HG03280 (cell line): ENCODE data around the gene NCEH1.

Source experiments
- ATAC-seq: cut with Tn5 transposase; IDR thresholded peaks from one replicate; pipeline ENCODE4 v1.9.1; 2021; ENCODE audit warnings: mild to moderate bottlenecking, moderate library complexity; ENCODE audit not compliant: unreplicated experiment

The NCEH1 gene

GRCh38 chr3:172648747-172649146 is 62.1 kb downstream of the NCEH1 start:
- ATAC-seq = no peak

DNA sequence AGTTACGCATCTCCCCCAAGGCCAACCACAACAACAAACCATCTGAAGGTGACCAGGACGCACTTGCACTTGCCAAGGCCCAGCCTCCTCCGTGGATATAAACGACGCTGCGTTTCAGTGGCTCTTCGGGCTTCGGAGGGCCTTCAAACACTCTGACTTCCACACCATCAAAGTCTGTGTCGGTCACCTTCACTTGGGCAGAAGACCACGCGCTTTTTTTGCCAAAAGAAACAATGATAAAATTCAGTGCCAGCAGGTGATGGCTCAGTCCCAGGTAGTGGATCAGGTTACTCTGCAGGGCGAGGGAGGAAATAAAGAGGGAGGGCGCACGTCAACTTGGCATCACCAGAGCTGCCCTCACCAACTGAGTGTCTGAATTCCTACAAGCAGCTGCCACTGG is 63.0 kb downstream of the NCEH1 start:
- no peak for ATAC-seq

DNA sequence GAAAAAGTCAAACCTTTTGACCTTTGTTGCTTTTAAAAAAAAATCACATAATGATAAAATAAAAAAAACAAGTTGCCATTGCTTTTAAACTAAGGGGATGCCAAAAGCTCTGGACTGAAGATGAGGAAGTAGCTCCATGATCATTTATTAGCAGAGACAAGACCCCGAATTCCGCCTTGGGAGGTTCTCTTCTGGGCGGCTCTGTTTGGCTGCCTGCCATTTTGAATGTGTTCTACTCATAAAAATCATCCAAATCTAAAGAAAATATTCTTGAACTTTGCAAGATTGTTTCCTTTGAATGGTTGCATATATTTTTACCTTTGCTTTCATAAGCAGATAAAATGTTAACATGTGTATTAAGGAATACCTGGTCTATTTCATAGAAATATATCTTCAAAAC is 63.8 kb downstream of the NCEH1 start:
- ATAC-seq = no peak

- ATAC-seq = no peak
These were observed 64.3 kb downstream of the NCEH1 start for GRCh38 chr3:172646439-172647015.

DNA sequence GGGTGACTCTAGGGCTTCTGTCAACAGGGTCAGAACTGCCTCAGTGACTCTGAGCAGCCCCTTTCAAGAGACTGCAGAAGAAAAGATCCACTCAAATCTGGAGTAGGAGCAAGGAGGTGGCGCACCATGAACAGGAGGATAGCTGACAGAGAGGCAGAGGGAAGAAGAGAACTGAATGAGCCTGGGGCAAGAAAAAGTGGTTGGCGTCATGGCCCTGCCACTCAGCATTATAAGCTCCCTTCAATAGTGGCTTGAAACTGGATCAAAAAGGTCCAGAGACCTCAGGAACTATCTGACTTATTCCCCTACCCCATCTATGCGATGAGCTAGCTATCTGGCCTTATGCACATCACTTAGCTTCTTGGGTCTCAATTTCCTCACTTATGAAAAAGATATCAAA is 66.6 kb downstream of the NCEH1 start:
- no peak for ATAC-seq

- ATAC-seq = no peak
These were observed 67.2 kb downstream of the NCEH1 start for GRCh38 chr3:172643506-172644179.

- no peak for ATAC-seq
These were observed 69.6 kb downstream of the NCEH1 start for GRCh38 chr3:172641291-172641690.

- ATAC-seq = no peak
These were observed 70.1 kb downstream of the NCEH1 start for GRCh38 chr3:172640751-172641150.

- ATAC-seq = peak; percentile 96
These were observed 75.3 kb downstream of the NCEH1 start for GRCh38 chr3:172635588-172635987.

GRCh38 chr3:172634948-172635347 is 75.9 kb downstream of the NCEH1 start:
- ATAC-seq = no peak

DNA sequence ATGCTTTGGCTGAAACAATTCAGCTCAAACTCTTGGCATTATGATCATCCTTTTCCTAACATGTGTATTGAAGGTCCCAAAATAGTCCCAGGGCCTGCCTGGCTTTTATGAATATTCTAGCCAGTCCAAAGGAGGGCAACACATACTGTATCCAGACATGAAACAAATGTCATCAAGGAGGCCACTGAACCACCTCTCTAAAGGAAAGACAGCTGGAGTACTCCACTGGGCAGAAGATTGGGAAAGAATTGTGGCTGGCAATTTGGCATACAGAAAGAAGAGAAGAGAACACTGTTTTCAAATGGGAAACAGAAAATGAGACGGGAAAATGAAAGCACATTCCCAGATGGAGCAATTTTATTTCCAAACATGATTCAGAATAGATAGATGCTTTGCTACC is 80.6 kb downstream of the NCEH1 start:
- ATAC-seq = no peak

- ATAC-seq = no peak
These were observed 81.4 kb downstream of the NCEH1 start for GRCh38 chr3:172629470-172629869.

DNA sequence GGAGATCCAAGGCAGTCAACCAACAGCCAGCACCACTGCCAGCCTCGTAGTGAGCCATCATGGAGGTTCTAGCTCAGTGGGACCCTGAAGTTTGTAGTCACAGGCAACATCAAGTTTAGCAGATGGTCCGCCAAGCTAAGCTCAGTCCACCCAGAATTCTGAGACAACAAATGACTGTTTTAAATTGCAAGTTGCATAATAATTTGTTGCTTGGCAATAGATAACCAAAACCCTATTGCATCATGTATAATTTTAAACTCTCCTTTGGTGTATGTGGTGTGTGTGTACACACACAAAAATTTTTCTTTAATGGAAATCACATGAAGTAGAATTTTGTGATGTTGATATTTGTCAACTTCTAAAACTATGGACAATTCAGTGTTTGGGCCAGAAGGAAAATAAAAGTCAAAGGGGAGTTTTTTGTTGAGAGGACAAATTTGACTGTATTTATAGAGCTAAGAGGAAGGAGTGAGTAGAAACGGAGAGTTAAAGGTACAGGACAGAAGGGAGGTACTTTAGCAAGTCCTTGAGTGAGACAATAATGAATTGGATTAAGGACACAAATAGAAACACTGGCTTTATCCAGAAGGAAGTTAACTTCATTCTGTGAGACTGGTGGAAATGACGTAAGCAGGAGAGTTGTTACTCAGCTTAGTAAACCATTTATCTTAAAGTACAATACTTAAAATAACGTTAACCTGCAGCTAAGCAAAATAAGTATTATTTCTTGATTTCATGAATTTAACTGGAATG is 83.6 kb downstream of the NCEH1 start:
- no peak for ATAC-seq

- ATAC-seq = no peak
These were observed 84.7 kb downstream of the NCEH1 start for GRCh38 chr3:172626021-172626640.

GRCh38 chr3:172625404-172625803 is 85.5 kb downstream of the NCEH1 start:
- ATAC-seq = no peak

GRCh38 chr3:172624999-172625398 is 85.9 kb downstream of the NCEH1 start:
- no peak for ATAC-seq

DNA sequence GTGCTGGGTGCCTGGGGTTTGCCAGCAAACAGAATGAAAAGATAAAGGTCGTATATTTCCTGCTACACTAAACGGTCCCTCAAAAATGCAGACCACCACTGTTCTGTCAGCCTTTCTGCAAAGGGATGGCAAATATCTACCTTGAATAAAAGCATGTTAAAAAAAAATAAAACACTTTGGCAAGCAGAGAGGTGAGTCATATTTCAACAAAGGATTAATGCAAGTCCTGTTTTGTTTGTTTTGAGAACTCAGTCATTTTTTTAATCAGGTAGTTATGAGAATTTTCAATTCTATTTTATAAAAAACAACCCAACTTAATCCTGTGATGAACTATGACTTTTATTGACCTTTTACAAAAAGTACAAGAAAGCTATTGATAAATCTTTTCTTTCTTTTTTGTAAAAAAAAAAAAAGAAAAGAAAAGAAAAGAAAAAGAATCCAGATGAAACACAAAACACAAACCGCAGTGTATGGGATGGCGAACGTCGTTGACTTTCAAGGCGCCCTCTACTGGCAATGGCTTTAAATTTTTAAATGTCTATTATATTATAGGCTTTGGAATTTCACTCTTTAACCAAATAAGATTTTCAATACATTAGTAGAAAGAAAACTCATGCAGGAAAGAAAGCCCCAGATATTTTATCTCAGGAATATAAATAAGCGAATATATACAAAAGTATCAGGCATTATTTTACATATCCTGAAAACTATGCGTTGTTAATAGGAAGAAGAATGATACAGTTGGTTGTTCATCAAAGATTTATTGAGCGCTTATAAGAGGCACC is 87.8 kb downstream of the NCEH1 start:
- no peak for ATAC-seq

DNA sequence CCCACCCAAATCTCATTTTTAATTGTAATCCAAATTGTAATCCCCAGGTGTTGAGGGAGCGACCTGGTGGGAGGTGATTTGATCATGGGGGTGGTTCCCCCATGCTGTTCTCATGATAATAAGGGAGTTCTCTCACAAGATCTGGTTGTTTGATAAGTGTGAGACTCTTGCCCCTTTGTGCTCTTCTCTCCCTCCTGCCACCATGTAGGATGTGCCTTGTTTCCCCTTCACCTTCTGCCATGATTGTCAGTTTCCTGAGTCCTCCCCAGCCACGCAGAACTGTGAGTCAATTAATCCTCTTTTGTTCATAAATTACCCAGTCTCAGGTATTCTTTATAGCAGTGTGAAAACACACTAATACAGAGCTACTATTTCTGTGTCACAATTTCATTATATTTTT is 88.7 kb downstream of the NCEH1 start:
- ATAC-seq = no peak

- ATAC-seq = no peak
These were observed 92.9 kb downstream of the NCEH1 start for GRCh38 chr3:172617976-172618375.

DNA sequence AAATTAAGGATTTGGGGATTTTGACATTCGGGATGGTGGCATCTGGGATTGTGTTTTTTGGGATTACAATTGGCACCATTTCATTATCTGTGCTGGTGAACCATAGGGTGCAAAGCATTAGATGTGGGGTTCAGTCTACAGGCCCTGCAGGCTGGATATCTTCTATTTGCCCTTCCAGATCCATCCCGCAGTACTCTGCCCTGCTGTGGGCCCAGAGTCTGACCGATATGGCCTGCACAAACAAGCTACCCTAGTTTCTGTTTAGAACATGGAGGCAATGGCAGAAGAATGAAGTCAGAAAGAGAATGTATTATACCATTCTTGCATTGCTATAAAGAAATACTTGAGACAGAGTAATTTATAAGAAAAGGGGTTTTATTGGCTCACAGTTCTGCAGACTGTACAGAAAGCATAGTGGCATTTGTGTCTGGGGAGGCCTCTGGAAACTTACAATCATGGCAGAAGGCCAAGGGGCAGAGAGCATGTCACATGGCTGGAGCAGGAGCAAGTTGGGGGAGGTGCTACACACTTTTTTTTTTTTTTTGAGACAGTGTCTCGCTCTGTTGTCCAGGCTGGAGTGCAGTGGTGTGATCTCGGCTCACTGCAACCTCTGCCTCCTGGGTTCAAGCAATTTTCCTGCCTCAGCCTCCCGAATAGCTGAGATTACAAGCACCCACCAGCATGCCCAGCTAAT is 93.7 kb downstream of the NCEH1 start:
- no peak for ATAC-seq
